Measurements from ENCODE around the gene FNIP2.

DNA sequence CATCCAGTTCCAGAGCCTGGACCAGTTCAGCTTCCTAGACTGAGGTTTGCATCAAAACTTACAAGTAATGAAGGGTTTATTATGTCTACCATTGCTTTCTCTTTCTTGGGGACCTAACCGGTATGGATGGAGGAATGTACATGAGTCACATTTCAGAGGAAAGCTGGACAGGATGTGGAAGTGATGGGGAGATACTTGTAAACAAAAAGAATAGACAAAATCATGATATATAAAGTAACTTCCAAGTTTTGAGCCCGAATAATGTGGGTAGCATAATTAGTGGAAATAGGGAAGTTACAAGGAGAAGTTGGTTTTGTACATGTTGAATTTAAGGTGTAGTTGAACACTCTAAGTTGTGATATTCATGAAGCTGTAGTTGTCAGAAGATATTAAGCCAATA, 15.0 kb downstream of the FNIP2 start:
- TF ChIP-seq POLR2A (IDR thresholded peaks at IDR 0.05; ENCODE audit: low read depth, low read length) (no peak), POLR2AphosphoS5 (IDR thresholded peaks at IDR 0.05; ENCODE audit: low read depth, low read length) (no peak), TAF1 (IDR thresholded peaks at IDR 0.05; ENCODE audit: low read depth, low read length) (no peak), PAX5 (IDR thresholded peaks at IDR 0.05; ENCODE audit: insufficient read depth, low read length, severe bottlenecking) (no peak)

Data from GM12891 (cell line).